ENCODE data around the gene TOP2A.

Gene TOP2A

GRCh38 chr17:40355804-40356758 lies 61.6 kb downstream of the TOP2A start:
- Histone ChIP-seq H3K27ac (ENCODE audit: low read depth, low read length) (no peak overlapping the region), H3K79me2 (ENCODE audit: control insufficient read depth, insufficient read depth, low read length, unreplicated experiment) (peaks cover 7% of the 10 kb centered on the region), H3K27me3 (ENCODE audit: insufficient read depth, low read length) (no peaks in the 10 kb centered on the region), H3K4me3 (ENCODE audit: low read depth, low read length) (no peak overlapping the region), H3K36me3 (ENCODE audit: insufficient read depth, low read length) (no peaks in the 10 kb centered on the region), H2AFZ (ENCODE audit: low read length, unreplicated experiment) (no peak overlapping the region), H3K4me1 (ENCODE audit: control insufficient read depth, insufficient read depth, low read length, unreplicated experiment) (peaks cover 13% of the 10 kb centered on the region)

- Histone ChIP-seq H3K36me3 (ENCODE audit: insufficient read depth, low read length) (no peaks in the 10 kb centered on the region), H3K4me1 (ENCODE audit: control insufficient read depth, insufficient read depth, low read length, unreplicated experiment) (peaks cover 16% of the 10 kb centered on the region), H3K4me3 (ENCODE audit: low read depth, low read length) (no peak overlapping the region), H3K27ac (ENCODE audit: low read depth, low read length) (no peak overlapping the region), H3K79me2 (ENCODE audit: control insufficient read depth, insufficient read depth, low read length, unreplicated experiment) (peaks cover 9% of the 10 kb centered on the region), H3K27me3 (ENCODE audit: insufficient read depth, low read length) (no peaks in the 10 kb centered on the region), H2AFZ (ENCODE audit: low read length, unreplicated experiment) (no peak overlapping the region)
Observed at GRCh38 chr17:40355123-40355803, 62.4 kb downstream of the TOP2A start.

DNA sequence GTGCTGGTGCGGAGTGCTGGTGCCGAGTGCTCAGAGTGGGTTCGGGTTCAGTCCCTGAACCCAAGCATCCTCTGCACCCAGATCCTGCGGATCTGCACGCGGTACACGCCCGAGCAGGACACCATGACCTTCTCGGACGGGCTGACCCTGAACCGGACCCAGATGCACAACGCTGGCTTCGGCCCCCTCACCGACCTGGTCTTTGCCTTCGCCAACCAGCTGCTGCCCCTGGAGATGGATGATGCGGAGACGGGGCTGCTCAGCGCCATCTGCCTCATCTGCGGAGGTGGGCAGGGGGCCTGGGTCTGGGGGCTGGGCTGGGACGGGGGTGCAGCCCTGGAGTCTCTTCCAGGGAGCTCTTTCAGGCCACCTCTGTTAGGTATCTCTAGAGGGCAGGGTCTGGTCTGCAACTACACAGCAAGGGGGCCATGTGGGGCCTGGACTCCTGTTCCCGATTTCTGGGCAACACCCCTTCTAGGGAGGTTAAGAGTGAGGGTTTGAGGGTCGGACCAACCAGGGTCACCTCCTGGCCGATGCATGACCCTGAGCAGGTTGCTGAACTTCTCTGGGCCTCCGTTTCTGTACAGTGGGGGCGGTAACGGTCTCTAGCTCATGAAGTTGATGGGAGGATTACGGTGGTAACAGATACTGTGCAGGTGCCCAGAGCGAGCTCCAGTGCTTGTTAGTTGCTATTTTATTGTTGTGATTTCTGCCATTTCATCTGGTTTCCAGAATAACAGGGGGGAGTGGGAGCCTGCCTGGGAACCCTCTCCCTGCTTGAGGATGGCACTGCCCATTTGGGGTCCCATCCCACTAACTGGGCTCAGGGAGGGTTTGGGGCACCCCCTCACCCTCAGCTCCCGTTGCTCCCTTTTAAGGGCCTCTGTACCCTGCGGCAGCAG lies 63.2 kb downstream of the TOP2A start:
- H3K27ac ChIP-seq (ENCODE audit: low read depth, low read length) = no peak overlapping the region
- H3K79me2 ChIP-seq (ENCODE audit: control insufficient read depth, insufficient read depth, low read length, unreplicated experiment) = peaks cover 15% of the 10 kb centered on the region
- no peak overlapping the region for H2AFZ ChIP-seq (ENCODE audit: low read length, unreplicated experiment)
- peaks cover 5% of the 10 kb centered on the region; the same call in 1 of the 2 replicates for H3K36me3 ChIP-seq (ENCODE audit: insufficient read depth, low read length)
- H3K4me1 ChIP-seq (ENCODE audit: control insufficient read depth, insufficient read depth, low read length, unreplicated experiment) = peaks cover 24% of the 10 kb centered on the region
- no peaks in the 10 kb centered on the region for H3K27me3 ChIP-seq (ENCODE audit: insufficient read depth, low read length)
- no peak overlapping the region for H3K4me3 ChIP-seq (ENCODE audit: low read depth, low read length)

GRCh38 chr17:40352779-40353394 lies 64.8 kb downstream of the TOP2A start:
- Histone ChIP-seq H3K27me3 (ENCODE audit: insufficient read depth, low read length) (no peaks in the 10 kb centered on the region), H3K36me3 (ENCODE audit: insufficient read depth, low read length) (peaks cover 6% of the 10 kb centered on the region; the same call in 1 of the 2 replicates), H2AFZ (ENCODE audit: low read length, unreplicated experiment) (no peak overlapping the region), H3K4me1 (ENCODE audit: control insufficient read depth, insufficient read depth, low read length, unreplicated experiment) (peaks cover 37% of the 10 kb centered on the region), H3K27ac (ENCODE audit: low read depth, low read length) (no peak overlapping the region), H3K79me2 (ENCODE audit: control insufficient read depth, insufficient read depth, low read length, unreplicated experiment) (peaks cover 31% of the 10 kb centered on the region), H3K4me3 (ENCODE audit: low read depth, low read length) (no peak overlapping the region)

GRCh38 chr17:40352237-40352778 lies 65.4 kb downstream of the TOP2A start:
- H3K79me2 ChIP-seq (ENCODE audit: control insufficient read depth, insufficient read depth, low read length, unreplicated experiment) = peaks cover 36% of the 10 kb centered on the region
- no peaks in the 10 kb centered on the region for H3K27me3 ChIP-seq (ENCODE audit: insufficient read depth, low read length)
- peaks cover 6% of the 10 kb centered on the region; the same call in 1 of the 2 replicates for H3K36me3 ChIP-seq (ENCODE audit: insufficient read depth, low read length)
- peaks cover 43% of the 10 kb centered on the region for H3K4me1 ChIP-seq (ENCODE audit: control insufficient read depth, insufficient read depth, low read length, unreplicated experiment)
- no peak overlapping the region for H2AFZ ChIP-seq (ENCODE audit: low read length, unreplicated experiment)
- H3K4me3 ChIP-seq (ENCODE audit: low read depth, low read length) = no peak overlapping the region
- H3K27ac ChIP-seq (ENCODE audit: low read depth, low read length) = no peak overlapping the region

GRCh38 chr17:40351359-40352236 lies 66.1 kb downstream of the TOP2A start:
- H3K27ac ChIP-seq (ENCODE audit: low read depth, low read length) = no peak overlapping the region
- no peaks in the 10 kb centered on the region for H3K27me3 ChIP-seq (ENCODE audit: insufficient read depth, low read length)
- no peak overlapping the region for H2AFZ ChIP-seq (ENCODE audit: low read length, unreplicated experiment)
- no peak overlapping the region for H3K4me3 ChIP-seq (ENCODE audit: low read depth, low read length)
- H3K36me3 ChIP-seq (ENCODE audit: insufficient read depth, low read length) = peaks cover 6% of the 10 kb centered on the region; the same call in 1 of the 2 replicates
- peaks cover 50% of the 10 kb centered on the region for H3K4me1 ChIP-seq (ENCODE audit: control insufficient read depth, insufficient read depth, low read length, unreplicated experiment)
- H3K79me2 ChIP-seq (ENCODE audit: control insufficient read depth, insufficient read depth, low read length, unreplicated experiment) = peaks cover 43% of the 10 kb centered on the region

GRCh38 chr17:40350689-40351358 lies 66.9 kb downstream of the TOP2A start:
- peaks cover 58% of the 10 kb centered on the region for H3K4me1 ChIP-seq (ENCODE audit: control insufficient read depth, insufficient read depth, low read length, unreplicated experiment)
- peaks cover 6% of the 10 kb centered on the region; the same call in 1 of the 2 replicates for H3K36me3 ChIP-seq (ENCODE audit: insufficient read depth, low read length)
- H3K27me3 ChIP-seq (ENCODE audit: insufficient read depth, low read length) = no peaks in the 10 kb centered on the region
- peak overlapping the region; percentile 45; the same call in 1 of the 2 replicates for H3K27ac ChIP-seq (ENCODE audit: low read depth, low read length)
- H3K4me3 ChIP-seq (ENCODE audit: low read depth, low read length) = no peak overlapping the region
- H2AFZ ChIP-seq (ENCODE audit: low read length, unreplicated experiment) = no peak overlapping the region
- peaks cover 51% of the 10 kb centered on the region for H3K79me2 ChIP-seq (ENCODE audit: control insufficient read depth, insufficient read depth, low read length, unreplicated experiment)

GRCh38 chr17:40349895-40350688 lies 67.6 kb downstream of the TOP2A start:
- H3K4me3 ChIP-seq (ENCODE audit: low read depth, low read length) = no peak overlapping the region
- peak overlapping the region; percentile 45; the same call in 1 of the 2 replicates for H3K27ac ChIP-seq (ENCODE audit: low read depth, low read length)
- H3K4me1 ChIP-seq (ENCODE audit: control insufficient read depth, insufficient read depth, low read length, unreplicated experiment) = peaks cover 63% of the 10 kb centered on the region
- peaks cover 6% of the 10 kb centered on the region; the same call in 1 of the 2 replicates for H3K36me3 ChIP-seq (ENCODE audit: insufficient read depth, low read length)
- no peak overlapping the region for H2AFZ ChIP-seq (ENCODE audit: low read length, unreplicated experiment)
- H3K27me3 ChIP-seq (ENCODE audit: insufficient read depth, low read length) = no peaks in the 10 kb centered on the region
- peaks cover 56% of the 10 kb centered on the region for H3K79me2 ChIP-seq (ENCODE audit: control insufficient read depth, insufficient read depth, low read length, unreplicated experiment)
